ENCODE measurements around the gene EEF1E1. TPM values are rescaled to one million over a fixed set of nuclear protein-coding genes. Genes with fewer than 3 reads are reported as not detected.

EEF1E1 gene
- total RNA-seq, 2 donors from 2014 or later: 23.1 TPM

DNA sequence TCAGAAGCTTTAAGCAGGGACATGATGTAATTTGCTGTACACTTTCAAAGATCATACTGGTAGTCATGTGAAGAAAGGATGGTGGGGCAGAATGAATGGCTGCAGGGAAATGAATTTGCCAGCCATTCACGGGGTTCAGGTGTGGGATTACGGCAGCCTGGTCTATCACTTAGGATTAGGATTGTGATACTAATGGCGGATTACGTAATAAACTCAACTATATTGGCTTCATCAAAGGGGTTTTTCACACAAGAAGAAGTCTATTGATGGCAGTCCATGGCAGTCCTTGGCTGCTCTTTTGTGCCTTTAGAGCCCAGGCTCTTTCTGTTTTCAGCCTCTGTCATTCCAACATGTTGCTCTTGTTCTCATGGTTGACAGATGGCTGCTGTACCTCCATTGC, 12.6 kb upstream of the EEF1E1 start:
- DNase-seq (ENCODE audit: low spot score): no peak
- Histone ChIP-seq H3K4me3 (no peak overlapping the region), H3K27me3 (replicated peaks; ENCODE audit: insufficient read depth) (no peaks in the 10 kb centered on the region), H3K4me1 (replicated peaks) (no peaks in the 10 kb centered on the region), H3K27ac (no peak overlapping the region), H3K9me3 (no peaks in the 10 kb centered on the region), H3K36me3 (no peaks in the 10 kb centered on the region)
- TF ChIP-seq, protein P1, sequence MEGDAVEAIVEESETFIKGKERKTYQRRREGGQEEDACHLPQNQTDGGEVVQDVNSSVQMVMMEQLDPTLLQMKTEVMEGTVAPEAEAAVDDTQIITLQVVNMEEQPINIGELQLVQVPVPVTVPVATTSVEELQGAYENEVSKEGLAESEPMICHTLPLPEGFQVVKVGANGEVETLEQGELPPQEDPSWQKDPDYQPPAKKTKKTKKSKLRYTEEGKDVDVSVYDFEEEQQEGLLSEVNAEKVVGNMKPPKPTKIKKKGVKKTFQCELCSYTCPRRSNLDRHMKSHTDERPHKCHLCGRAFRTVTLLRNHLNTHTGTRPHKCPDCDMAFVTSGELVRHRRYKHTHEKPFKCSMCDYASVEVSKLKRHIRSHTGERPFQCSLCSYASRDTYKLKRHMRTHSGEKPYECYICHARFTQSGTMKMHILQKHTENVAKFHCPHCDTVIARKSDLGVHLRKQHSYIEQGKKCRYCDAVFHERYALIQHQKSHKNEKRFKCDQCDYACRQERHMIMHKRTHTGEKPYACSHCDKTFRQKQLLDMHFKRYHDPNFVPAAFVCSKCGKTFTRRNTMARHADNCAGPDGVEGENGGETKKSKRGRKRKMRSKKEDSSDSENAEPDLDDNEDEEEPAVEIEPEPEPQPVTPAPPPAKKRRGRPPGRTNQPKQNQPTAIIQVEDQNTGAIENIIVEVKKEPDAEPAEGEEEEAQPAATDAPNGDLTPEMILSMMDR (IDR thresholded peaks at IDR 0.05): no peak
- TF ChIP-seq POLR2A (IDR thresholded peaks at IDR 0.05) (no peak), POLR2AphosphoS5 (IDR thresholded peaks at IDR 0.05) (no peak)
- WGBS: 91% methylated on average over 4 of the region's 4 CpGs
- intact Hi-C loops (cut with DNase I): no loop called here

GRCh38 chr6:8113131-8113654, 10.8 kb upstream of the EEF1E1 start:
- Histone ChIP-seq H3K9me3 (no peaks in the 10 kb centered on the region), H3K27ac (no peak overlapping the region), H3K4me3 (no peak overlapping the region), H3K27me3 (replicated peaks; ENCODE audit: insufficient read depth) (no peaks in the 10 kb centered on the region), H3K4me1 (replicated peaks) (no peaks in the 10 kb centered on the region), H3K36me3 (no peaks in the 10 kb centered on the region)
- TF ChIP-seq, protein P1 (IDR thresholded peaks at IDR 0.05): no peak
- TF ChIP-seq POLR2A (IDR thresholded peaks at IDR 0.05): no peak
- TF ChIP-seq POLR2AphosphoS5 (IDR thresholded peaks at IDR 0.05): no peak
- 64% methylated on average over 4 of the region's 4 CpGs for WGBS
- DNase-seq (ENCODE audit: low spot score): no peak
- intact Hi-C loops (cut with DNase I): no loop called here

DNA sequence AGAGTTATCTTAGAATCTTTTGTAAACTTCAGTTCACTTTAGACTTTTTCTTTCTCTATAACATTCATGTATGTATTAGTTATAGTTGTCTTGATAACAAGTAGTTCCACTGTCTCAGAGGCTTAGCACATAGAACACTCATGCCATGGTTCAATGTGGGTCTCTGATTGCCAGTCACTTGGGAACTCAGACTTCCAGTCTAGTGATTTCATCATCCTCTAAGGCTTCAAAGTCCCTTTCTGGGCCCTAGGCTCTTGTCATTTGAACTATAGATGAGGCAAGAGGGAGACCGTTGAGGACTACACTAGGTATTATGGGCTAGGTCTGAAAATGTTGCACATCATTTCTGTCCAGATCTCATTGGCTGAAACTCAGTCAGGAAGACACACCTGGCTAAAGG, 8.4 kb upstream of the EEF1E1 start:
- TF ChIP-seq POLR2AphosphoS5 (IDR thresholded peaks at IDR 0.05): no peak
- TF ChIP-seq, protein P1 (IDR thresholded peaks at IDR 0.05): no peak
- TF ChIP-seq POLR2A (IDR thresholded peaks at IDR 0.05): no peak
- intact Hi-C loops (cut with DNase I): no loop called here
- WGBS: 76% methylated on average over 1 of the region's 1 CpG

GRCh38 chr6:8110117-8110721, 7.9 kb upstream of the EEF1E1 start:
- TF ChIP-seq POLR2A (IDR thresholded peaks at IDR 0.05): no peak
- TF ChIP-seq, protein P1 (IDR thresholded peaks at IDR 0.05): no peak
- TF ChIP-seq POLR2AphosphoS5 (IDR thresholded peaks at IDR 0.05): no peak
- H3K27ac ChIP-seq: no peak overlapping the region
- H3K4me3 ChIP-seq: no peak overlapping the region
- H3K36me3 ChIP-seq: no peaks in the 10 kb centered on the region
- H3K27me3 ChIP-seq (replicated peaks; ENCODE audit: insufficient read depth): no peaks in the 10 kb centered on the region
- 57% methylated on average over 4 of the region's 4 CpGs for WGBS
- no peaks in the 10 kb centered on the region for H3K9me3 ChIP-seq
- no peak for DNase-seq (ENCODE audit: low spot score)
- no peaks in the 10 kb centered on the region for H3K4me1 ChIP-seq (replicated peaks)
- intact Hi-C loops (cut with DNase I): no loop called here

More for the DNA sequence above, 8.4 kb upstream of the EEF1E1 start:
- H3K36me3 ChIP-seq: no peaks in the 10 kb centered on the region
- H3K4me1 ChIP-seq (replicated peaks): no peaks in the 10 kb centered on the region
- no peaks in the 10 kb centered on the region for H3K9me3 ChIP-seq
- DNase-seq (ENCODE audit: low spot score): no peak
- no peak overlapping the region for H3K4me3 ChIP-seq
- no peak overlapping the region for H3K27ac ChIP-seq
- no peaks in the 10 kb centered on the region for H3K27me3 ChIP-seq (replicated peaks; ENCODE audit: insufficient read depth)
